Loucy (cell line): ENCODE measurements around the gene TRPT1.

Experiments
- EZH2phosphoT487 ChIP-seq: fragments of 200-600 bp; IDR thresholded peaks from 2 replicates; pipeline ENCODE4 v1.6.1; 2018; ENCODE audit warnings: antibody characterized with exemption, mild to moderate bottlenecking, moderate library complexity, borderline replicate concordance
- TF ChIP-seq, protein P1 (sequence below): fragments of 200-600 bp; sonication (generic); conservative IDR thresholded peaks from 2 replicates; pipeline ENCODE4 v1.5.1; 2014; ENCODE audit warnings: mild to moderate bottlenecking, antibody characterized with exemption, low read length

DNA sequence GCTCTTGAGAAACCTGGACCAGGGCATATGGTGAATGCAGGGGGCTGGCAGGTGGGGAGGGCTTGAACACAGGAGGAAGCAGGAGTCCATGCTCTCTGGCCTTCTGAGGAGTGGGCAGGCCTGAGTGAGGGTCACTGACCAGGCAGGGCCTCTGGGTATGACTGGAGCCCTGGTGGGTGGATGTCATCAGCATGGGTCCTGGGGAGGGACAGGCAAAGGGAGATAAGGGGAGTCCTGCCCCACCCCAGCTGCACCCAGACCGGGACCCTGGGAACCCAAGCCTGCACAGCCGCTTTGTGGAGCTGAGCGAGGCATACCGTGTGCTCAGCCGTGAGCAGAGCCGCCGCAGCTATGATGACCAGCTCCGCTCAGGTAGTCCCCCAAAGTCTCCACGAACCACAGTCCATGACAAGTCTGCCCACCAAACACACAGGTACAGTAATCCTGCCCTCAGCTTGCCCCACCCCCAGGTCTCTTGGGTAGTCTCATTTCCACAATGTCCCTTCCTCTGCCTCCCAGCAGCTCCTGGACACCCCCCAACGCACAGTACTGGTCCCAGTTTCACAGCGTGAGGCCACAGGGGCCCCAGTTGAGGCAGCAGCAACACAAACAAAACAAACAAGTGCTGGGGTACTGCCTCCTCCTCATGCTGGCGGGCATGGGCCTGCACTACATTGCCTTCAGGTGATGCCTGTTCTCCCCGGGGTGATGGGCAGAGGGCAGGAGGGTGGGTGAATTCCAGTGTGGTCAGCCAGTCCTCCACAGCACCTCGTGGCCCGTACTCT is 6.4 kb upstream of the TRPT1 start:
- TF ChIP-seq, protein P1, sequence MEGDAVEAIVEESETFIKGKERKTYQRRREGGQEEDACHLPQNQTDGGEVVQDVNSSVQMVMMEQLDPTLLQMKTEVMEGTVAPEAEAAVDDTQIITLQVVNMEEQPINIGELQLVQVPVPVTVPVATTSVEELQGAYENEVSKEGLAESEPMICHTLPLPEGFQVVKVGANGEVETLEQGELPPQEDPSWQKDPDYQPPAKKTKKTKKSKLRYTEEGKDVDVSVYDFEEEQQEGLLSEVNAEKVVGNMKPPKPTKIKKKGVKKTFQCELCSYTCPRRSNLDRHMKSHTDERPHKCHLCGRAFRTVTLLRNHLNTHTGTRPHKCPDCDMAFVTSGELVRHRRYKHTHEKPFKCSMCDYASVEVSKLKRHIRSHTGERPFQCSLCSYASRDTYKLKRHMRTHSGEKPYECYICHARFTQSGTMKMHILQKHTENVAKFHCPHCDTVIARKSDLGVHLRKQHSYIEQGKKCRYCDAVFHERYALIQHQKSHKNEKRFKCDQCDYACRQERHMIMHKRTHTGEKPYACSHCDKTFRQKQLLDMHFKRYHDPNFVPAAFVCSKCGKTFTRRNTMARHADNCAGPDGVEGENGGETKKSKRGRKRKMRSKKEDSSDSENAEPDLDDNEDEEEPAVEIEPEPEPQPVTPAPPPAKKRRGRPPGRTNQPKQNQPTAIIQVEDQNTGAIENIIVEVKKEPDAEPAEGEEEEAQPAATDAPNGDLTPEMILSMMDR, result no peak
- TF ChIP-seq EZH2phosphoT487, result no peak
